Liver (tissue), 2 donors: ENCODE measurements around the gene POMC.

Experiments
- CTCF ChIP-seq: fragments of 150-350 bp; IDR thresholded peaks from 2 replicates; pipeline ENCODE4 v1.5.1; 2017; ENCODE audit warnings: improper control_type of control experiment, low read depth, low read length; ENCODE audit not compliant: missing input control
- REST ChIP-seq: IDR thresholded peaks from 2 replicates; pipeline ENCODE4 v1.6.1; 2016; ENCODE audit warnings: antibody characterized with exemption, mild to moderate bottlenecking
- TF ChIP-seq, protein P1 (sequence below): IDR thresholded peaks from 2 replicates; pipeline ENCODE4 v1.6.1; 2016; ENCODE audit warnings: antibody characterized with exemption
- donor health status: healthy.

- TF ChIP-seq, protein P1, sequence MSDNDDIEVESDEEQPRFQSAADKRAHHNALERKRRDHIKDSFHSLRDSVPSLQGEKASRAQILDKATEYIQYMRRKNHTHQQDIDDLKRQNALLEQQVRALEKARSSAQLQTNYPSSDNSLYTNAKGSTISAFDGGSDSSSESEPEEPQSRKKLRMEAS, result no peak
- TF ChIP-seq REST (no peak), CTCF (no peak)
Observed at GRCh38 chr2:25112113-25112512, 56.3 kb downstream of the POMC start.
